Type B pancreatic cell (in vitro differentiated cells): ENCODE results near the gene PALM. TPM values are rescaled to one million over a fixed set of nuclear protein-coding genes. Genes with fewer than 3 reads are reported as not detected.
"Not testable (repeated sequence)": the region's sequence is repeated elsewhere in the genome, so short reads cannot be mapped to it uniquely, and the experiment has no call there.

Experiments used
- DNase-seq: peaks from one replicate; pipeline ENCODE4 v3.0.0; 2021; ENCODE audit warnings: mixed read lengths; ENCODE audit not compliant: unreplicated experiment; ENCODE audit errors: extremely low spot score
- H3K27ac Mint-ChIP-seq: 2 replicates; pipeline ENCODE4 v1.8.0; 2021; ENCODE audit warnings: mild to moderate bottlenecking, mixed read lengths
- H3K27me3 Mint-ChIP-seq: 2 replicates; pipeline ENCODE4 v1.8.0; 2021; ENCODE audit warnings: mixed read lengths
- H3K36me3 Mint-ChIP-seq: 2 replicates; pipeline ENCODE4 v1.8.0; 2021; ENCODE audit warnings: mixed read lengths
- H3K4me1 Mint-ChIP-seq: one replicate; pipeline ENCODE4 v1.8.0; 2021; ENCODE audit warnings: mixed read lengths; ENCODE audit not compliant: unreplicated experiment
- H3K4me3 Mint-ChIP-seq: 2 replicates; pipeline ENCODE4 v1.8.0; 2021; ENCODE audit warnings: mild to moderate bottlenecking, mixed read lengths
- H3K9me3 Mint-ChIP-seq: 2 replicates; pipeline ENCODE4 v1.8.0; 2021; ENCODE audit warnings: mixed read lengths
- CTCF ChIP-seq: fragments of 200-600 bp; sonication (generic); conservative IDR thresholded peaks from 2 replicates; pipeline ENCODE4 v1.5.0; 2021; ENCODE audit warnings: antibody characterized with exemption, mild to moderate bottlenecking
- total RNA-seq: library from RNA; stranded (reverse); gene quantifications from 2 replicates; pipeline ENCODE4 v1.2.1, GENCODE V29; 2021; ENCODE audit warnings: low replicate concordance

PALM gene
- total RNA-seq, 1 donor from 2014 or later: 64.1 TPM

GRCh38 chr19:738509-739128, 29.9 kb downstream of the PALM start:
- no peak for TF ChIP-seq CTCF
- H3K9me3 Mint-ChIP-seq: no peaks in the 10 kb centered on the region
- no peak overlapping the region for H3K4me3 Mint-ChIP-seq
- DNase-seq: no peak
- H3K4me1 Mint-ChIP-seq: peaks cover 6% of the 10 kb centered on the region
- H3K36me3 Mint-ChIP-seq: peaks cover 2% of the 10 kb centered on the region
- H3K27me3 Mint-ChIP-seq: no peaks in the 10 kb centered on the region
- H3K27ac Mint-ChIP-seq: peak overlapping the region; percentile 59

- Mint-ChIP-seq H3K27me3 (no peaks in the 10 kb centered on the region), H3K36me3 (peaks cover 4% of the 10 kb centered on the region), H3K4me3 (no peak overlapping the region), H3K4me1 (peaks cover 4% of the 10 kb centered on the region), H3K9me3 (no peaks in the 10 kb centered on the region), H3K27ac (peak overlapping the region; percentile 74)
- DNase-seq: no peak
- no peak for TF ChIP-seq CTCF
Observed at GRCh38 chr19:739998-740715, 31.4 kb downstream of the PALM start.

GRCh38 chr19:740816-741505, 32.2 kb downstream of the PALM start:
- H3K27ac Mint-ChIP-seq, H3K9me3 Mint-ChIP-seq, H3K4me3 Mint-ChIP-seq, DNase-seq, H3K36me3 Mint-ChIP-seq, H3K27me3 Mint-ChIP-seq, H3K4me1 Mint-ChIP-seq: not testable (repeated sequence)

- Mint-ChIP-seq H3K27me3 (no peaks in the 10 kb centered on the region), H3K4me3 (no peak overlapping the region), H3K36me3 (peaks cover 4% of the 10 kb centered on the region), H3K9me3 (no peaks in the 10 kb centered on the region), H3K4me1 (peaks cover 4% of the 10 kb centered on the region), H3K27ac (no peak overlapping the region)
- TF ChIP-seq CTCF: no peak
- DNase-seq: no peak
Observed at GRCh38 chr19:741506-742131, 32.9 kb downstream of the PALM start.

- no peak for DNase-seq
- Mint-ChIP-seq H3K9me3 (no peaks in the 10 kb centered on the region), H3K27ac (no peak overlapping the region), H3K4me3 (no peak overlapping the region), H3K27me3 (no peaks in the 10 kb centered on the region), H3K36me3 (peaks cover 4% of the 10 kb centered on the region), H3K4me1 (peaks cover 4% of the 10 kb centered on the region)
- no peak for TF ChIP-seq CTCF
Observed at GRCh38 chr19:742540-743075, 33.9 kb downstream of the PALM start.
